HCT116 (cell line): ENCODE measurements around the gene COTL1. TPM values are rescaled to one million over a fixed set of nuclear protein-coding genes. Genes with fewer than 3 reads are reported as not detected.

Experiments
- ATAC-seq: fragments of 200-7000 bp; cut with Tn5 transposase; 2 replicates; pipeline ENCODE4 v1.9.1; 2020; ENCODE audit warnings: mild to moderate bottlenecking, moderate library complexity
- BruUV-seq: library from RNA; stranded (reverse); fragments of 400-500 nt; replicated peaks from 2 replicates; lab custom pipeline; 2021; lab: Mats Ljungman, UMichigan
- CTCF ChIA-PET: fragments of 300-600 bp; sonication (Branson Sonifier 250); formaldehyde crosslinking; loops from one replicate; lab custom pipeline; 2021; ENCODE audit warnings: antibody characterized with exemption; lab: Charles Lee
- POLR2A ChIA-PET: fragments of 300-600, 350-600 bp; sonication (Branson Sonifier 250); formaldehyde crosslinking; loops from one replicate; lab custom pipeline; 2021; ENCODE audit warnings: antibody characterized with exemption; lab: Charles Lee
- RAD21 ChIA-PET, 2 experiments: fragments of 300-600 bp; sonication (Branson Sonifier 250); formaldehyde crosslinking; loops; one replicate each; lab custom pipeline; 2023; ENCODE audit warnings: low total read pairs in 2 of 2; ENCODE audit not compliant: uncharacterized antibody in 2 of 2, unreplicated experiment in 2 of 2, low non-redundant PET in 1 of 2; lab: Charles Lee
- DNase-seq: peaks from one replicate; pipeline ENCODE4 v3.0.0-alpha.2; 2010; ENCODE audit warnings: low read depth, low spot score
- H2AFZ ChIP-seq: fragments of 200-600 bp; shearing (Covaris generic), sonication (generic); 2 replicates; pipeline ENCODE4 v1.6.1; 2017; ENCODE audit warnings: low read depth, mixed run types, mixed read lengths, antibody characterized with exemption, low read length; ENCODE audit not compliant: poor library complexity, severe bottlenecking
- H3K27ac ChIP-seq: 2 replicates; pipeline ENCODE4 v1.5.1; 2012; ENCODE audit warnings: low read depth, low read length
- H3K27me3 ChIP-seq: fragments of 200-600 bp; sonication (generic); 2 replicates; pipeline ENCODE4 v1.6.1; 2016; ENCODE audit warnings: mixed run types, low read length, mixed read lengths; ENCODE audit not compliant: insufficient read depth
- H3K36me3 ChIP-seq, 2 experiments: fragments of 200-500 bp in 1 of 2; fragments of 200-600 bp in 1 of 2; sonication (Bioruptor generic) in 1 of 2; sonication (generic) in 1 of 2; 2 replicates each; pipeline versions ENCODE4 v1.5.1 to v1.6.1; 2014 to 2016; ENCODE audit warnings: low read length in 2 of 2, inconsistent platforms in 1 of 2, mixed read lengths in 1 of 2, mixed run types in 1 of 2; ENCODE audit not compliant: insufficient read depth in 2 of 2, control insufficient read depth in 1 of 2
- H3K4me1 ChIP-seq, 2 experiments: fragments of 200-600 bp in 1 of 2; sonication (generic) in 1 of 2; 2 replicates each; pipeline versions ENCODE4 v1.5.1 to v1.6.1; 2012 to 2017; ENCODE audit warnings: low read length in 2 of 2, inconsistent platforms in 1 of 2, mild to moderate bottlenecking in 1 of 2, mixed read lengths in 1 of 2, mixed run types in 1 of 2, moderate library complexity in 1 of 2; ENCODE audit not compliant: insufficient read depth in 2 of 2, control insufficient read depth in 1 of 2
- H3K4me2 ChIP-seq: fragments of 200-600 bp; sonication (generic); 2 replicates; pipeline ENCODE4 v1.6.1; 2017; ENCODE audit warnings: mixed run types, low read length, mixed read lengths
- H3K4me3 ChIP-seq, 2 experiments: fragments of 200-600 bp in 1 of 2; sonication (generic) in 1 of 2; replicated peaks in 1 of 2; 2 replicates each; pipeline ENCODE4 v1.5.1; 2011 to 2016; ENCODE audit warnings: low read length in 2 of 2, control low read depth in 1 of 2, low read depth in 1 of 2, mild to moderate bottlenecking in 1 of 2, mixed read lengths in 1 of 2, mixed run types in 1 of 2
- H3K79me2 ChIP-seq: fragments of 200-600 bp; sonication (generic); 2 replicates; pipeline ENCODE4 v1.6.1; 2017; ENCODE audit warnings: mild to moderate bottlenecking, mixed run types, low read length, moderate library complexity, mixed read lengths; ENCODE audit not compliant: insufficient read depth
- H3K9ac ChIP-seq: fragments of 200-600 bp; sonication (generic); 2 replicates; pipeline ENCODE4 v1.6.1; 2016; ENCODE audit warnings: low read length, mixed read lengths
- H3K9me2 ChIP-seq: fragments of 200-600 bp; sonication (generic), shearing (Covaris generic); 2 replicates; pipeline ENCODE4 v1.6.1; 2017; ENCODE audit warnings: mixed run types, mild to moderate bottlenecking, moderate library complexity; ENCODE audit not compliant: insufficient read depth
- H3K9me3 ChIP-seq, 2 experiments: fragments of 200-500 bp in 1 of 2; fragments of 200-600 bp in 1 of 2; sonication (Bioruptor generic) in 1 of 2; sonication (generic) in 1 of 2; 2 replicates each; pipeline ENCODE4 v1.6.1; 2014 to 2017; ENCODE audit warnings: low read length in 2 of 2, mixed read lengths in 2 of 2, inconsistent platforms in 1 of 2, low read depth in 1 of 2, mild to moderate bottlenecking in 1 of 2, mixed run types in 1 of 2, moderate library complexity in 1 of 2; ENCODE audit not compliant: control insufficient read depth in 1 of 2, insufficient read depth in 1 of 2
- H4K20me1 ChIP-seq: fragments of 200-600 bp; sonication (generic), shearing (Covaris generic); 2 replicates; pipeline ENCODE4 v1.6.1; 2017; ENCODE audit warnings: mixed run types, mild to moderate bottlenecking, moderate library complexity; ENCODE audit not compliant: insufficient read depth
- CEBPB ChIP-seq: IDR thresholded peaks from 2 replicates; pipeline ENCODE4 v1.6.1; 2012; ENCODE audit warnings: low read depth
- EZH2 ChIP-seq: fragments of 200-600 bp; sonication (generic); IDR thresholded peaks from 2 replicates; pipeline ENCODE4 v1.6.1; 2017; ENCODE audit warnings: antibody characterized with exemption, mixed run types
- POLR2A ChIP-seq: IDR thresholded peaks from 2 replicates; pipeline ENCODE4 v1.7.0; 2011; ENCODE audit warnings: borderline replicate concordance; ENCODE audit not compliant: insufficient read depth, insufficient read length; ENCODE audit errors: extremely low read depth
- POLR2AphosphoS5 ChIP-seq: IDR thresholded peaks from 2 replicates; pipeline ENCODE4 v1.6.1; 2011; ENCODE audit warnings: mild to moderate bottlenecking, low read depth, low read length, moderate library complexity
- RAD21 ChIP-seq: IDR thresholded peaks from 2 replicates; pipeline ENCODE4 v1.6.1; 2012; ENCODE audit warnings: low read depth, mild to moderate bottlenecking
- SIN3A ChIP-seq: IDR thresholded peaks from 2 replicates; pipeline ENCODE4 v1.6.1; 2012; ENCODE audit warnings: low read depth
- SP1 ChIP-seq: IDR thresholded peaks from 2 replicates; pipeline ENCODE4 v1.6.1; 2012; ENCODE audit warnings: low read depth
- SRF ChIP-seq: IDR thresholded peaks from 2 replicates; pipeline ENCODE4 v1.6.1; 2012; ENCODE audit warnings: low read depth
- ZFX ChIP-seq: fragments of 450-650 bp; IDR thresholded peaks from 2 replicates; pipeline ENCODE4 v1.6.1; 2017
- intact Hi-C: fragments of 100-400 bp; cut with micrococcal nuclease; formaldehyde crosslinking; loops from 2 replicates; pipeline ENCODE4 v1.10.0; 2022
- total RNA-seq: library from RNA; stranded (reverse); gene quantifications from one replicate; pipeline ENCODE4 v1.2.1, GENCODE V29; 2021; ENCODE audit not compliant: unreplicated experiment
- TF ChIP-seq, protein P1 (sequence below): IDR thresholded peaks from 2 replicates; pipeline ENCODE4 v1.6.1; 2011; ENCODE audit warnings: mild to moderate bottlenecking, low read length, moderate library complexity; ENCODE audit not compliant: insufficient replicate concordance; ENCODE audit errors: extremely low read depth
- TF ChIP-seq, protein P2 (sequence below): IDR thresholded peaks from 2 replicates; pipeline ENCODE4 v1.6.1; 2012; ENCODE audit warnings: low read depth
- TF ChIP-seq, protein P3 (sequence below): IDR thresholded peaks from 2 replicates; pipeline ENCODE4 v1.6.1; 2012
- TF ChIP-seq, protein P4 (sequence below), 3 experiments: fragments of 200-600 bp in 1 of 3; sonication (generic) in 1 of 3; IDR thresholded peaks in 2 of 3; conservative IDR thresholded peaks in 1 of 3; 2 replicates each; pipeline ENCODE4 v1.5.1; 2012 to 2017; ENCODE audit warnings: low read depth in 2 of 3, low read length in 2 of 3, antibody characterized with exemption in 1 of 3, borderline replicate concordance in 1 of 3, control low read depth in 1 of 3, mild to moderate bottlenecking in 1 of 3, mixed read lengths in 1 of 3, mixed run types in 1 of 3, moderate library complexity in 1 of 3; ENCODE audit not compliant: insufficient read depth in 1 of 3

Gene COTL1
- total RNA-seq, 1 experiment from 2014 or later, result 276 TPM

DNA sequence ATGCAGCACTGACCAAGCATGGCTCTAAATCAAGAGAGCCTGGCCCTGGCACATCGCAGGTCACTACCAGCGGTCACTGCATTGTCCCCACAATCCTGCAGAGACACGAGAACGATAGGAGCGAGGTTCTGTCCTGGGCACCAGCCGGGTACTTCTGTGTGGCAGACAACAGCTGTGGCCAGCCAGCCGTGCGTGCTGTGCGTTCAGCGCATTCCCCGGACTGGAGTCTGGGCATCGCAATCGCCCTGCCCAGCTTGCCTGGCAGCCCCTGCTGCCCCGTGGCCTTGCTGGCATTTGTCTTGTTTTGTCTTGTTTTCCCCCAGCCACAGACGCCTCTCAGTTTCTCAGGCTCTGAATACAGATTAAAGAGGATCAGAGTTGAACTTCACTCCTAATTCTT is 33.9 kb downstream of the COTL1 start:
- RAD21 ChIA-PET, result no interaction called here
- ATAC-seq (no peak), DNase-seq (no peak)
- Histone ChIP-seq H3K9me3 (no peaks in the 10 kb centered on the region), H3K4me3 (no peak overlapping the region), H3K9me2 (no peaks in the 10 kb centered on the region), H3K4me2 (no peak overlapping the region), H3K27me3 (no peaks in the 10 kb centered on the region), H3K4me1 (no peaks in the 10 kb centered on the region), H2AFZ (no peak overlapping the region), H3K79me2 (peaks cover 44% of the 10 kb centered on the region; the same call in 1 of the 2 replicates), H3K36me3 (peaks cover 2 to 9% of the 10 kb centered on the region in 2 experiments; a peak in 1 of 4 replicates), H4K20me1 (peaks cover 10% of the 10 kb centered on the region; the same call in 1 of the 2 replicates), H3K27ac (no peak overlapping the region), H3K9ac (no peak overlapping the region)
- POLR2A ChIA-PET, result no interaction called here
- TF ChIP-seq SIN3A (no peak), RAD21 (no peak), CEBPB (no peak), EZH2 (no peak), SRF (no peak), POLR2AphosphoS5 (no peak), POLR2A (no peak), ZFX (no peak), SP1 (no peak)
- TF ChIP-seq, protein P1, sequence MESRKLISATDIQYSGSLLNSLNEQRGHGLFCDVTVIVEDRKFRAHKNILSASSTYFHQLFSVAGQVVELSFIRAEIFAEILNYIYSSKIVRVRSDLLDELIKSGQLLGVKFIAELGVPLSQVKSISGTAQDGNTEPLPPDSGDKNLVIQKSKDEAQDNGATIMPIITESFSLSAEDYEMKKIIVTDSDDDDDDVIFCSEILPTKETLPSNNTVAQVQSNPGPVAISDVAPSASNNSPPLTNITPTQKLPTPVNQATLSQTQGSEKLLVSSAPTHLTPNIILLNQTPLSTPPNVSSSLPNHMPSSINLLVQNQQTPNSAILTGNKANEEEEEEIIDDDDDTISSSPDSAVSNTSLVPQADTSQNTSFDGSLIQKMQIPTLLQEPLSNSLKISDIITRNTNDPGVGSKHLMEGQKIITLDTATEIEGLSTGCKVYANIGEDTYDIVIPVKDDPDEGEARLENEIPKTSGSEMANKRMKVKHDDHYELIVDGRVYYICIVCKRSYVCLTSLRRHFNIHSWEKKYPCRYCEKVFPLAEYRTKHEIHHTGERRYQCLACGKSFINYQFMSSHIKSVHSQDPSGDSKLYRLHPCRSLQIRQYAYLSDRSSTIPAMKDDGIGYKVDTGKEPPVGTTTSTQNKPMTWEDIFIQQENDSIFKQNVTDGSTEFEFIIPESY, result no peak
- TF ChIP-seq, protein P2, sequence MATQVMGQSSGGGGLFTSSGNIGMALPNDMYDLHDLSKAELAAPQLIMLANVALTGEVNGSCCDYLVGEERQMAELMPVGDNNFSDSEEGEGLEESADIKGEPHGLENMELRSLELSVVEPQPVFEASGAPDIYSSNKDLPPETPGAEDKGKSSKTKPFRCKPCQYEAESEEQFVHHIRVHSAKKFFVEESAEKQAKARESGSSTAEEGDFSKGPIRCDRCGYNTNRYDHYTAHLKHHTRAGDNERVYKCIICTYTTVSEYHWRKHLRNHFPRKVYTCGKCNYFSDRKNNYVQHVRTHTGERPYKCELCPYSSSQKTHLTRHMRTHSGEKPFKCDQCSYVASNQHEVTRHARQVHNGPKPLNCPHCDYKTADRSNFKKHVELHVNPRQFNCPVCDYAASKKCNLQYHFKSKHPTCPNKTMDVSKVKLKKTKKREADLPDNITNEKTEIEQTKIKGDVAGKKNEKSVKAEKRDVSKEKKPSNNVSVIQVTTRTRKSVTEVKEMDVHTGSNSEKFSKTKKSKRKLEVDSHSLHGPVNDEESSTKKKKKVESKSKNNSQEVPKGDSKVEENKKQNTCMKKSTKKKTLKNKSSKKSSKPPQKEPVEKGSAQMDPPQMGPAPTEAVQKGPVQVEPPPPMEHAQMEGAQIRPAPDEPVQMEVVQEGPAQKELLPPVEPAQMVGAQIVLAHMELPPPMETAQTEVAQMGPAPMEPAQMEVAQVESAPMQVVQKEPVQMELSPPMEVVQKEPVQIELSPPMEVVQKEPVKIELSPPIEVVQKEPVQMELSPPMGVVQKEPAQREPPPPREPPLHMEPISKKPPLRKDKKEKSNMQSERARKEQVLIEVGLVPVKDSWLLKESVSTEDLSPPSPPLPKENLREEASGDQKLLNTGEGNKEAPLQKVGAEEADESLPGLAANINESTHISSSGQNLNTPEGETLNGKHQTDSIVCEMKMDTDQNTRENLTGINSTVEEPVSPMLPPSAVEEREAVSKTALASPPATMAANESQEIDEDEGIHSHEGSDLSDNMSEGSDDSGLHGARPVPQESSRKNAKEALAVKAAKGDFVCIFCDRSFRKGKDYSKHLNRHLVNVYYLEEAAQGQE, result no peak
- TF ChIP-seq, protein P3, sequence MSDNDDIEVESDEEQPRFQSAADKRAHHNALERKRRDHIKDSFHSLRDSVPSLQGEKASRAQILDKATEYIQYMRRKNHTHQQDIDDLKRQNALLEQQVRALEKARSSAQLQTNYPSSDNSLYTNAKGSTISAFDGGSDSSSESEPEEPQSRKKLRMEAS, result no peak
- TF ChIP-seq, protein P4, sequence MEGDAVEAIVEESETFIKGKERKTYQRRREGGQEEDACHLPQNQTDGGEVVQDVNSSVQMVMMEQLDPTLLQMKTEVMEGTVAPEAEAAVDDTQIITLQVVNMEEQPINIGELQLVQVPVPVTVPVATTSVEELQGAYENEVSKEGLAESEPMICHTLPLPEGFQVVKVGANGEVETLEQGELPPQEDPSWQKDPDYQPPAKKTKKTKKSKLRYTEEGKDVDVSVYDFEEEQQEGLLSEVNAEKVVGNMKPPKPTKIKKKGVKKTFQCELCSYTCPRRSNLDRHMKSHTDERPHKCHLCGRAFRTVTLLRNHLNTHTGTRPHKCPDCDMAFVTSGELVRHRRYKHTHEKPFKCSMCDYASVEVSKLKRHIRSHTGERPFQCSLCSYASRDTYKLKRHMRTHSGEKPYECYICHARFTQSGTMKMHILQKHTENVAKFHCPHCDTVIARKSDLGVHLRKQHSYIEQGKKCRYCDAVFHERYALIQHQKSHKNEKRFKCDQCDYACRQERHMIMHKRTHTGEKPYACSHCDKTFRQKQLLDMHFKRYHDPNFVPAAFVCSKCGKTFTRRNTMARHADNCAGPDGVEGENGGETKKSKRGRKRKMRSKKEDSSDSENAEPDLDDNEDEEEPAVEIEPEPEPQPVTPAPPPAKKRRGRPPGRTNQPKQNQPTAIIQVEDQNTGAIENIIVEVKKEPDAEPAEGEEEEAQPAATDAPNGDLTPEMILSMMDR (IDR thresholded peaks at IDR 0.05 in 2 of 3, conservative IDR thresholded peaks at IDR 0.05 in 1 of 3; ENCODE audit: borderline replicate concordance in 1 of 3, insufficient read depth in 1 of 3, low read depth in 2 of 3, low read length in 2 of 3), result no peak
- intact Hi-C loops, result no loop called here
- no TSS peak for BruUV-seq
- CTCF ChIA-PET, result no interaction called here
